ENCODE measurements around the gene ADCYAP1R1.

ADCYAP1R1 gene

DNA sequence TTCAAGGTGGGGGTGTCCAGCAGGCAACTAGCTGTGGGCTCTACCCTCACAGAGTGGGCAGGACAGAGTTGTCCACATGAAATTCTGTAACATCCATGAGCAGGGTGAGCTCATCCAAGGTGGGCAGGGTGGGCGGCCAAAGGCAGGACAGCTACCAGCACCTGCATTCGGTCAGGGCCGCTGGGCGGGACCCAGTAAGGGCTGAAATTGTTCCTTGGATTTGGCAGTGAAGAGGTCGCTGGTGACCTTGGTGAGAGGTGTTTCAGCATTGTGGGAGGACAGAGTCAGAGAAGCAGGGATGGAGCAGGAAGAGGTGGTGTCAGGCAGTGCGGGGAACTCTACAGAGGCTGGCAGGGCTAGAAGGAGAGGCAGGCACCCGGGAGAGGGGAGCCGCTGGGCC is 23.9 kb downstream of the ADCYAP1R1 start:
- Histone ChIP-seq H3K4me3 (ENCODE audit: low read length) (no peak overlapping the region), H3K27me3 (ENCODE audit: insufficient read depth, low read length) (no peaks in the 10 kb centered on the region), H3K36me3 (ENCODE audit: insufficient read depth, low read length) (no peaks in the 10 kb centered on the region), H2AFZ (ENCODE audit: low read depth, low read length) (no peak overlapping the region), H3K9me3 (ENCODE audit: low read length) (no peaks in the 10 kb centered on the region), H3K4me1 (ENCODE audit: insufficient read depth, low read length) (peaks cover 2% of the 10 kb centered on the region)

DNA sequence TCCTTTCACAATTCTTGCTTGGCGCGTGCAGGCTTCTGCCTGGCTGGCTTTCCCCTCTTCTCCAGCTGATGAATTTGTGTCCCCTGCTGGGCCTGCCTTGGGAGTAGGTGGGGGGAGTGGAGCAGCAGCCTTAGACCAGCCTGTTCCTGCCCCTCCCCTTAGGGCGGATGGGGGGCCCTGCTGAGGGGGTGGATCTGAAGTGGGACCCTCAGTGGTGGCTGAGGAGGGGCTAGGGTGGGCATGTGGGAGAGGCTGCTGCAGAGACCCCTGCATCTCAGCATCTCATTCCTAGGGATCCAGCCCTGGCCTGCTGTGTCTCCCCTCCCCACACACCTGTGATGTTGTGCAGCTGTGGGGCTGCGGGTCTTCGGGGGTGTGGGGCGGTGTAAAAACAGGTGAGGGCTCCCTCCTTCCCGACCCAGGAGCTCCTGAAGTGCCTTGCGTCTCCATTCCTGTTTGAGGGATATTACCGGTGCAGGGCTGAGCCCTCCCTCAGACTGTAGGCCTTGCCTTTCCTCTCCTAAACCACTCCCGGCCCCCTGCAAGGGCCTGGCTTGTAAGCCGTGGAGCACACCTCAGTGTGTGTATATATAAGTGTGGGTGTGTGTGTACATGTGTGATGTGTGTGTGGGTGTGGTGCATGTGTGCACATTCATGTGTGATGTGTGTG is 24.7 kb downstream of the ADCYAP1R1 start:
- Histone ChIP-seq H2AFZ (ENCODE audit: low read depth, low read length) (no peak overlapping the region), H3K4me3 (ENCODE audit: low read length) (no peak overlapping the region), H3K27me3 (ENCODE audit: insufficient read depth, low read length) (no peaks in the 10 kb centered on the region), H3K4me1 (ENCODE audit: insufficient read depth, low read length) (no peaks in the 10 kb centered on the region), H3K9me3 (ENCODE audit: low read length) (no peaks in the 10 kb centered on the region), H3K36me3 (ENCODE audit: insufficient read depth, low read length) (no peaks in the 10 kb centered on the region)

DNA sequence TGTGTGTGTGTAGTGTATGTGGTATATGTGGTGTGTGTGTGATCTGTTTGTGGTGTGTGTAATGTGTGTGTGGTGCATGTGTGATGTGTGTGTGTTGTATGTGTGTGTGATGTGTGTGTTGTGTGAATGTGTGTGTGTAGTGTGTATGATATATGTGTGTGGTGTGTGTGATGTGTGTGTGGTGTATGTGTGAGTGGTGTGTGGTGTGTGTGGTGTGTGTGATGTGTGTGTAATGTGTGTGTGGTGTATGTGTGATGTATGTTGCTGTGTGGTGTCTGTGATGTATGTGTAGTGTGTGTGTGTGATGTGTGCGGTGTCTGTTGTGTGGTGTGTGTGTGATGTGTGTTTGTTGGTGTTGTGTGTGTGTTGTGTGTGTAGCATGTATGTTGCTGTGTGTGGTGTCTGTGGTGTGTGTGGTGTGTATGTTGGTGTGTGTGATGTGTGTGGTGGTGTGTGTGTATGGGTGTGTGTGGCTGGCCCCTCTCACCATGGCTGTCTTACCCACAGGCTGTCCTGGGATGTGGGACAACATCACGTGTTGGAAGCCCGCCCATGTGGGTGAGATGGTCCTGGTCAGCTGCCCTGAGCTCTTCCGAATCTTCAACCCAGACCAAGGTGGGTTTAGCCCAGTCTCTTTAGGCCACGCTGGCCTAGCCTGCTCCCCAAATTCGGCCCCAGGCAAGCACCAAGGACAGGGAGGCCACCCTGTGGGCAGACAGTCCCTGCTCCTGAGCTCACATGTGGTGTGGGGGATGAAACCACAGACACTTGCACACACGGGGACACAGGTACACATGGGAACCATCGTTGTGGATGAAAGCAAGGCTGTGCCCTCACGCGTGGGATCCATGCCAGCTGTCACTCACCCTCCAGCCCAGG is 25.6 kb downstream of the ADCYAP1R1 start:
- Histone ChIP-seq H3K27me3 (ENCODE audit: insufficient read depth, low read length) (no peaks in the 10 kb centered on the region), H3K36me3 (ENCODE audit: insufficient read depth, low read length) (no peaks in the 10 kb centered on the region), H3K4me3 (ENCODE audit: low read length) (no peak overlapping the region), H2AFZ (ENCODE audit: low read depth, low read length) (no peak overlapping the region), H3K4me1 (ENCODE audit: insufficient read depth, low read length) (no peaks in the 10 kb centered on the region), H3K9me3 (ENCODE audit: low read length) (no peaks in the 10 kb centered on the region)

DNA sequence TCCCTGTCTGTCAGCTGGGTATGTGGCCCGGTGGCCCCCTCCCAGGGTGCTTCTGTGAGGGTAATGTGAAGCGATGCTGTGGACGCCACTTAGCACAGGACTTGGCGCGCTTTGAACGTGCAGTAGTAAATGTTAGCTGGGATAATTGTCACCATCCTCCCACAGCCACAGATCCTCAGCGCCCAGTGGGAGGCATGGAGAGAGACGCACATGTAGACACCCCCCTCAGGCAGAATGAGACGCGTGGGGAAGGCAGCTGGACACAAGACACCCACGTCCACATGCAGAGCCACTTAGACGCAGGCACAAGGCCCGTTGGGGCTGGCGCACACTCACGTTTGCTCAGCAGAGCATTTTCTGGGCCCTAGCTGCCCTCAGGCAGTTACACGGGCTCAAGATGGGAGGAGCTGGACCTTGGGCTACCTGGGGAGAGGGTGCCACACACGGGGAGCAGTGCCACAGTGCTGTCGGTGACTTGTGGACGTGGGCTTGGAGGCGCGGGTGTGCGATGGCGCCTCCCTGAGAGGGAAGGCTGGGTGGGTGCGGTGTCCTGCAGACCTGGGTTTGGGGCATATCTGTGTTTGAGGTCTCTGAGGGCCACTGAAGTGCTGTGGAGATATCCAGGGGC is 26.4 kb downstream of the ADCYAP1R1 start:
- Histone ChIP-seq H3K9me3 (ENCODE audit: low read length) (no peaks in the 10 kb centered on the region), H3K4me1 (ENCODE audit: insufficient read depth, low read length) (no peaks in the 10 kb centered on the region), H3K4me3 (ENCODE audit: low read length) (no peak overlapping the region), H3K27me3 (ENCODE audit: insufficient read depth, low read length) (no peaks in the 10 kb centered on the region), H2AFZ (ENCODE audit: low read depth, low read length) (no peak overlapping the region), H3K36me3 (ENCODE audit: insufficient read depth, low read length) (no peaks in the 10 kb centered on the region)

DNA sequence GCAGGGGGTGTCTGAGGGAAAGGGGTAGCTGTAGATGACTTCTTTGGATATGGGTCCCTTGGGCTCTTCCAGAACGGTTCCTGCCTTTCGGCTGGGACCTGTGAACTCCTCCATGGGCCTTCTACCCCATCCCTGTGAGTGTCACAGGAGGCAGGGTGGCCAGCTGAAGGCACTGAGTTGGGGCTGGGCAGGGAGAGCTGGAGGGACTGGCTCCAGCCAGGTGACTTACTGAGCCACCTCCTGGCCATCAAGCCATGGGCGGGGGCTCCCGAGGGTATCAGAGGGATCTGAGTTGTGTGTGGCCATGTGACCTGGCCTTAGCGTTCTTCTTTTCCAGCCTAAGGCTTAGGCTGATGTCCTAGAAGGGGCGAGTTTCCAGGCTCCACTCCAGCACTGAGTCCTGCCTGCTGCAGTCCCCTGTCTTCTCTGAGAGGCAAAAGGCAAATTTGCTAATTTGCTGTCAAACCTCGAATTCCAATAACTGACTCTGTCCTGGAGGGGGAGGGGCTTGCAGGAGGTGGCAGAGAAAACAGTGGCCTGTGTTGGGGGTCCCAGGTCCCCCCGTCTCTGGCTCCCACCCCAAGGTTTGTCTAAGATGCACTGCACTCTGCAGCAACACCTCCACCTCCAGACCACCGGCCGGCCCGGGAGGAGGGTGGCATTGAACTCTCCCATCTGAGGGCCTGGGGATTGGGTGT is 27.2 kb downstream of the ADCYAP1R1 start:
- Histone ChIP-seq H3K4me1 (ENCODE audit: insufficient read depth, low read length) (no peaks in the 10 kb centered on the region), H3K27me3 (ENCODE audit: insufficient read depth, low read length) (no peaks in the 10 kb centered on the region), H3K9me3 (ENCODE audit: low read length) (no peaks in the 10 kb centered on the region), H2AFZ (ENCODE audit: low read depth, low read length) (no peak overlapping the region), H3K36me3 (ENCODE audit: insufficient read depth, low read length) (no peaks in the 10 kb centered on the region), H3K4me3 (ENCODE audit: low read length) (no peak overlapping the region)

DNA sequence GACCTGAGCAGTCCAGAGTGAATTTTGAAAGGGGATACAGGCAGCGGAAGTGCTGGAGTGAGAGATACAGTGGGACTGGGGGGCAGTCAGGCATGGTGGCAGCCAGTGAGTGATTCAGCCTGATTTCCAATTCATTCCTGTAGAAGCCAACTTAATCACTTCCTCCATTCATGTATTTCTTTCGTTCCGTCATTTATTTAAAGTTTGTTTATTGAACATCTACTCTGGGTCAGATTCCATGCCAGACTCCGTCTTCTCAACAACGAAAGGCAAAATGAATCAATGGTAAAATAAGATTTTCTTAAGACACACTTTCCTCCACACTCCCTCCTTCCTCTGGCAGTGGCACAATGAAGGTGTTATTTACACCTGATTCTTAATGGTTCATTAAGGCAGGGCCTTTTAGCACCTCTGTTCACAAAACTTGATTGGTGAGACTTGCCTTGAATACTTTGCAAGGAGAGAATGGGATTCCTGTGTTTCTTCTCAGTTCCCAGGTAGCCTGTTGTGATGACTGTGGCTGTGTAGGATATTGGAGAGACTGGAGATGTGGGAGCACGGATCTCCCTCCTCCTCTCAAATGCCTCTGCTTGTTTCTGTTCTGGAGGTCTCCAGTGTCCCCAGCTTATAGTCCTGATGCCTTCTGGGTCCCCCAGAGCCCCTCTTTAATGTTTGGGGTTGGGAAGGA is 27.9 kb downstream of the ADCYAP1R1 start:
- Histone ChIP-seq H3K4me3 (ENCODE audit: low read length) (no peak overlapping the region), H3K9me3 (ENCODE audit: low read length) (no peaks in the 10 kb centered on the region), H2AFZ (ENCODE audit: low read depth, low read length) (no peak overlapping the region), H3K27me3 (ENCODE audit: insufficient read depth, low read length) (no peaks in the 10 kb centered on the region), H3K4me1 (ENCODE audit: insufficient read depth, low read length) (no peaks in the 10 kb centered on the region), H3K36me3 (ENCODE audit: insufficient read depth, low read length) (no peaks in the 10 kb centered on the region)

DNA sequence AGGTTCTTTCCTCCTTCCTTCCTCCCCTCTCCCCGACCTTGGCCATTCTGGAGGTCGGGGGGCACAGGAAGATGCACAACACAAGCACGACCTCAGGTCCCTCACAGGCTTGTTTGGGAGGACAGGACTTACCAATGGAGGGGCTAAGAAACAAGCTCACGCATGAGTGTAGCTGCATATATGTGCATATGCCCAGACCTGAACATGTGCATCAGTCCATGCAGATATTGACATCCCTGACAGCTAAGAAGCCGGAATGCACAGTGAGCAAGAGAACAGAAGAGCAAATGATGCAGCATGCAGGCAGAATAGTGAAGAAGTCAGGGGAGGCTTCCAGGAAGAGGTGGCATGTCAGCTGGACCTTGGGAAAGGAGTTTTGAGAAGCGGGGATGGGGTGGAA is 28.7 kb downstream of the ADCYAP1R1 start:
- no peaks in the 10 kb centered on the region for H3K27me3 ChIP-seq (ENCODE audit: insufficient read depth, low read length)
- no peak overlapping the region for H3K4me3 ChIP-seq (ENCODE audit: low read length)
- no peaks in the 10 kb centered on the region for H3K4me1 ChIP-seq (ENCODE audit: insufficient read depth, low read length)
- no peaks in the 10 kb centered on the region for H3K9me3 ChIP-seq (ENCODE audit: low read length)
- H2AFZ ChIP-seq (ENCODE audit: low read depth, low read length), result no peak overlapping the region
- no peaks in the 10 kb centered on the region for H3K36me3 ChIP-seq (ENCODE audit: insufficient read depth, low read length)

DNA sequence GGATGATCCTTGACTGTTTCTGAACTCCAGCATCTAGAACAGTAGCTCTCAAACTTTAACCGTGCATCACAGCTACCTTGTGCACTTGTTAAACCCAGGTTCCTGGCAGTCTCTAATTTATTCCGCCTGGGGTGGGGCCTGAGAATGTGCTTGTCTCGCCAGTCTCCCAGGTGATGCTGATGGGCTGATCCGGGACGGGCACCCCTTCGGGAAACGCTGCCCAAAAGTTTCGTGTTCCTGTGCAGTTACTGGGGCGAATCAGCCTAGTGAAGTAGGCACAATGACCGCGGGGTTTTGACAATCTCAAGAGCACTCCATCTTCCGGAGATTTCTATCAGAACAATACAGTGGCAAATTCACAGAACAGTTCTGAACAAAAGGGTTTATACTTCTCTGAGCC is 29.9 kb downstream of the ADCYAP1R1 start:
- Histone ChIP-seq H3K36me3 (ENCODE audit: insufficient read depth, low read length) (no peaks in the 10 kb centered on the region), H3K4me1 (ENCODE audit: insufficient read depth, low read length) (no peaks in the 10 kb centered on the region), H3K27me3 (ENCODE audit: insufficient read depth, low read length) (no peaks in the 10 kb centered on the region), H2AFZ (ENCODE audit: low read depth, low read length) (no peak overlapping the region), H3K9me3 (ENCODE audit: low read length) (no peaks in the 10 kb centered on the region), H3K4me3 (ENCODE audit: low read length) (no peak overlapping the region)

DNA sequence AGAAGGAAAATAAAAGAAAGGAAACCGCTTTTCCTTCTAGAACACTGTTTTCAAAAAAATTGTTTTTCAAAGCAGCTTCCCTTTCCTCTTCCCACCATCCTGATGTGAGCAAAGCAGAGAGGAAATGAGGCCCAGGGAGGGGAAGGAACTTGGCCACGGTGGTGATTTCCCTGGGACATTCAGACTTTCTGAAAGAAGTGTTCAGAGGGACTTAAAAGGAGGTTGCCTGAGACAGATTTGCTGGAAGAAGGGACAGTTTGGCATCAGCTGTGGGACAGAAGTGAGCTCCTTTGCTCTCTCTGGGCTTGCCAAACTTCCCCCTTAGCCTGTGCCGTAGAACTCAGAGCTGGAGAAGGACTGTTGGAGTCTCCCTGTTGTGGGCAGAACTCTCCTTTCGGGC is 30.3 kb downstream of the ADCYAP1R1 start:
- no peaks in the 10 kb centered on the region for H3K4me1 ChIP-seq (ENCODE audit: insufficient read depth, low read length)
- no peaks in the 10 kb centered on the region for H3K9me3 ChIP-seq (ENCODE audit: low read length)
- H3K27me3 ChIP-seq (ENCODE audit: insufficient read depth, low read length), result no peaks in the 10 kb centered on the region
- H3K4me3 ChIP-seq (ENCODE audit: low read length), result no peak overlapping the region
- H2AFZ ChIP-seq (ENCODE audit: low read depth, low read length), result no peak overlapping the region
- no peaks in the 10 kb centered on the region for H3K36me3 ChIP-seq (ENCODE audit: insufficient read depth, low read length)

DNA sequence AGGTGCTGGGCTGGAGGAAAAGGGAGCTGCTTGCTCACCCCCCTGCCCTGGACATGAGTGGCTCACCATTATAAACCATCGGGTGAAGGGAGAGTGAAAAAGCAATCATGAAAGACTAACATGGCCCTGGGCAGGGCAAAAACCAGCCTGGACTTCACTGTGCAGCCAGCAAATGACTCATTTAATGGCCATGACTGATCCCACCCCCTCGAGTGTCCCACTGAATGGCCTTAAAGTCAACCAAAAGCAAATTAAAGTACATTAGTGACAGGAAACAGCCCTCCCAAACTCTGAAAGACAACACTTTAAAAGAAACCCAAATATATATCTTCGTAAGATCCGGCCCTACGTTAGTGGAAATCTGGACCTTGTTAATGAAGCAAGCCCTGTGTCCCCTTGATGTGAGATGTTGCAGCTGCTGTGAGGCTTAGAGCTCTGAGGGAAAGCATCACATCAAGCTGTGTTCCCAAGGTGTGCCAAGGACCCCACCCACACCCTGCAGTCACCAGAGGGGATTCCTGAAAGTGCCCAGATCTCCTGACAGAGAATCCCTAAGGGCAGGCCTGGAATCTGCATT is 31.2 kb downstream of the ADCYAP1R1 start:
- Histone ChIP-seq H3K4me3 (ENCODE audit: low read length) (no peak overlapping the region), H3K27me3 (ENCODE audit: insufficient read depth, low read length) (no peaks in the 10 kb centered on the region), H3K36me3 (ENCODE audit: insufficient read depth, low read length) (no peaks in the 10 kb centered on the region), H2AFZ (ENCODE audit: low read depth, low read length) (no peak overlapping the region), H3K9me3 (ENCODE audit: low read length) (no peaks in the 10 kb centered on the region), H3K4me1 (ENCODE audit: insufficient read depth, low read length) (no peaks in the 10 kb centered on the region)

DNA sequence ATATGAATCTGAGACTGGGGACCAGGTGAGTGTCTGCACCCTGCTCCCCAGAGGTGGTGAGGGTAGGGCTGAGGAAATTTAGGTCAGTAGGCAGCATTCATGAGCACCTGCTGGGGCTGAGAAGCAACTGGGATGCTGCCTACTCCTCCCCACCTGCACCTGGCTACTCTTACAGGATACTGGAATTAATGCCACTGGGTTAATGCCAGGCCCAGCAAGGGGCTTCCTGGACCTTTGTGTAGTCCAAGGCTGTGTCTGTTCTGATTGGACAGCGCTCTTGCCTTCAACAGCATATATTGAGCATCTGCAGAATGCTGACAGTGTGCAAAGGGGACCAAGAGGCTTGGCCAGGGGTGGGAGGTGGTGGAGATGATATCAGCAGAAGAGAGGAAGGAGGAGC is 32.1 kb downstream of the ADCYAP1R1 start:
- H3K4me1 ChIP-seq (ENCODE audit: insufficient read depth, low read length), result no peaks in the 10 kb centered on the region
- no peak overlapping the region for H2AFZ ChIP-seq (ENCODE audit: low read depth, low read length)
- no peaks in the 10 kb centered on the region for H3K9me3 ChIP-seq (ENCODE audit: low read length)
- no peak overlapping the region for H3K4me3 ChIP-seq (ENCODE audit: low read length)
- no peaks in the 10 kb centered on the region for H3K27me3 ChIP-seq (ENCODE audit: insufficient read depth, low read length)
- no peaks in the 10 kb centered on the region for H3K36me3 ChIP-seq (ENCODE audit: insufficient read depth, low read length)

DNA sequence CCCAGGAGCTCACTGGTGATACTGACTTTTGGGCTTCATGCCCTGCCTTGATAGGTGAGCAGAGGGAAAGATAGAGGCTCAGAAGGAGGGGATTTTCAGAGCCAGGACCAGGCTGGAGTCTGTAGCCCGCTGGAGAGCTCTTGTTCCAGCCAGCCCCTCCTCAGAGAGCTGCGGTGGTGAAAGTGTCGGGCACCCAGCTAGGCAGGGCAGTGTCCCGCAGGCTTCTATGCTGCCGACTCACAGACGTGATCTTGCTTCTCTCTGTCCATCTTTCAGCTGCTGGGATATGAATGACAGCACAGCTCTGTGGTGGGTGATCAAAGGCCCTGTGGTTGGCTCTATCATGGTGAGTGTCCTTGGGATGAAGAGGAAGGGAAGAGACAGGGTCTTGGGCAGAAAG is 35.2 kb downstream of the ADCYAP1R1 start:
- Histone ChIP-seq H2AFZ (ENCODE audit: low read depth, low read length) (no peak overlapping the region), H3K9me3 (ENCODE audit: low read length) (no peaks in the 10 kb centered on the region), H3K4me1 (ENCODE audit: insufficient read depth, low read length) (no peaks in the 10 kb centered on the region), H3K36me3 (ENCODE audit: insufficient read depth, low read length) (no peaks in the 10 kb centered on the region), H3K4me3 (ENCODE audit: low read length) (no peak overlapping the region), H3K27me3 (ENCODE audit: insufficient read depth, low read length) (no peaks in the 10 kb centered on the region)
